ENCODE data around the gene CLEC2L.

DNA sequence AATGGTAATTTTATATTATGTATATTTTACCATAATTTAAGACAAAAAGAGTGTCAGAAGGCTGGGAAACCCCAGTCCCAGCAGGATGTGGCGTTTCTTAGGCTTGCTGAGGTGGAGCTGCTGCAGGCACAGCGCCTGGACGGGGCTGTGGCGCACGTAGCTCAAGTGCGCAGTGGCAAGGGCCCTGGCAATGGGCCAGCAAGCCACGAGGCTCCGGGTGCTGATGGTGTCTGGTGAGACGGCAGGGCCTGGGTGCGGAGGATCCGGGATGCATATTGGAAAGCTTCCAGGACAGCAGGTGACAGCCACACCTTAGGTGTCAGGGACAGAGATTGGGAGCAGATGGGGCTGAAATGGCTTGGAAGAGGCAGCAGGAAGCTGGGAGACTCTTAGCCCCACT lies 37.2 kb downstream of the CLEC2L start:
- no peak for TF ChIP-seq POLR2A (IDR thresholded peaks at IDR 0.05; ENCODE audit: low read depth, low read length)
- no peak for TF ChIP-seq POLR2AphosphoS5 (IDR thresholded peaks at IDR 0.05; ENCODE audit: low read depth, low read length)
- TF ChIP-seq PAX5 (IDR thresholded peaks at IDR 0.05; ENCODE audit: insufficient read depth, low read length, severe bottlenecking): no peak
- no peak for TF ChIP-seq SPI1 (IDR thresholded peaks at IDR 0.05; ENCODE audit: low read depth, low read length)
